ENCODE results near the gene SHISAL2A.
"Not testable (repeated sequence)": the region's sequence is repeated elsewhere in the genome, so short reads cannot be mapped to it uniquely, and the experiment has no call there.

SHISAL2A gene

DNA sequence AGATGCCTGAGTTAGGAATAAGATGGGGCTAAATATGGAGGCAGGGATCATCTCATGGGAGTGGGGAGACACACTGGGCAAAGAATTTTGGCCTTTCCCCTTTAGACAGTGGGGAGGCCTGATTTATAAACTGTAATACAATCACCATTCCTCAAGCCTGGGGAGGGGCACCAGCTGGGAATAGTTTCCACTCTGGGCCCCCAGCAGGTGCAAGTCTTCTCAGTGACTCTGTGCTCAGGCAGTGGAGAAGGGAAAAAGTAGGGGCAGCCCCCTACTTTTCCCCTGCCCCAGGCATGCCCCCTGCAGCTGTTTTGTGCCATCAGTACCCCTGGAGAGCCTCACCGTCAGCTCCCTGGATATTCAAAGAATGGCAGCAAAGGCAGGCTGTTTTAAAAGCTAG, 46.1 kb downstream of the SHISAL2A start:
- Histone ChIP-seq H3K27me3 (ENCODE audit: control insufficient read depth, insufficient read depth, low read length) (no peaks in the 10 kb centered on the region), H3K4me3 (ENCODE audit: low read length) (no peak overlapping the region), H3K36me3 (ENCODE audit: control insufficient read depth, insufficient read depth, low read length) (no peaks in the 10 kb centered on the region), H3K9me3 (ENCODE audit: control insufficient read depth, low read length) (no peaks in the 10 kb centered on the region), H3K4me1 (ENCODE audit: control insufficient read depth, insufficient read depth, low read length) (peaks cover 4% of the 10 kb centered on the region), H3K9ac (ENCODE audit: low read length) (no peak overlapping the region)

GRCh38 chr1:52679498-52679897, 46.5 kb downstream of the SHISAL2A start:
- Histone ChIP-seq H3K4me1 (ENCODE audit: control insufficient read depth, insufficient read depth, low read length) (peaks cover 4% of the 10 kb centered on the region), H3K9ac (ENCODE audit: low read length) (no peak overlapping the region), H3K36me3 (ENCODE audit: control insufficient read depth, insufficient read depth, low read length) (no peaks in the 10 kb centered on the region), H3K27me3 (ENCODE audit: control insufficient read depth, insufficient read depth, low read length) (no peaks in the 10 kb centered on the region), H3K9me3 (ENCODE audit: control insufficient read depth, low read length) (no peaks in the 10 kb centered on the region), H3K4me3 (ENCODE audit: low read length) (no peak overlapping the region)

DNA sequence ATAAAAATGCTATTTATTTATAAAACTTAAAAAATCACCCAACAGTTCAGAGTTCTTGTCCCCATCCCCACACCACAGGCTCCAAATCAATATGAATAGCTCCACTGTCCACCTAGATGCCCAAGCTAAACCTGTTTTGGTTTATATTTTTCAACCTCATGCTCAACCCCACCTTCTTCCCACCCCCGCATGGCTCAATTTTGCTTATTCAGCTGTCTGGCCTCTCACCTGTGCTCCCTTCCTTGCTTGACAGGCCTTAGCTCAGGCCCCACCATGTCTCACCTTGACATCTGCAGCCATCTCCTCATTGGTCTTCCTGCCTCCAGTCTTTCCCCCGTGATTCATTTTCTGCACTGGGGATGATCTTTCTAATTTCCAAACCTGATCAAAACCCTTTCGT, 47.4 kb downstream of the SHISAL2A start:
- Histone ChIP-seq H3K9ac (ENCODE audit: low read length) (no peak overlapping the region), H3K36me3 (ENCODE audit: control insufficient read depth, insufficient read depth, low read length) (no peaks in the 10 kb centered on the region), H3K4me3 (ENCODE audit: low read length) (no peak overlapping the region), H3K27me3 (ENCODE audit: control insufficient read depth, insufficient read depth, low read length) (no peaks in the 10 kb centered on the region), H3K4me1 (ENCODE audit: control insufficient read depth, insufficient read depth, low read length) (peaks cover 4% of the 10 kb centered on the region), H3K9me3 (ENCODE audit: control insufficient read depth, low read length) (no peaks in the 10 kb centered on the region)

GRCh38 chr1:52681136-52681535, 48.2 kb downstream of the SHISAL2A start:
- H3K9me3 ChIP-seq (ENCODE audit: control insufficient read depth, low read length): no peaks in the 10 kb centered on the region
- H3K4me1 ChIP-seq (ENCODE audit: control insufficient read depth, insufficient read depth, low read length): peaks cover 4% of the 10 kb centered on the region
- H3K27me3 ChIP-seq (ENCODE audit: control insufficient read depth, insufficient read depth, low read length): no peaks in the 10 kb centered on the region
- no peak overlapping the region for H3K9ac ChIP-seq (ENCODE audit: low read length)
- H3K36me3 ChIP-seq (ENCODE audit: control insufficient read depth, insufficient read depth, low read length): no peaks in the 10 kb centered on the region
- no peak overlapping the region for H3K4me3 ChIP-seq (ENCODE audit: low read length)

GRCh38 chr1:52683367-52683940, 50.5 kb downstream of the SHISAL2A start:
- H3K4me3 ChIP-seq (ENCODE audit: low read length): no peak overlapping the region
- H3K9ac ChIP-seq (ENCODE audit: low read length): no peak overlapping the region
- H3K27me3 ChIP-seq (ENCODE audit: control insufficient read depth, insufficient read depth, low read length): no peaks in the 10 kb centered on the region
- no peaks in the 10 kb centered on the region for H3K4me1 ChIP-seq (ENCODE audit: control insufficient read depth, insufficient read depth, low read length)
- H3K36me3 ChIP-seq (ENCODE audit: control insufficient read depth, insufficient read depth, low read length): no peaks in the 10 kb centered on the region
- no peaks in the 10 kb centered on the region for H3K9me3 ChIP-seq (ENCODE audit: control insufficient read depth, low read length)

DNA sequence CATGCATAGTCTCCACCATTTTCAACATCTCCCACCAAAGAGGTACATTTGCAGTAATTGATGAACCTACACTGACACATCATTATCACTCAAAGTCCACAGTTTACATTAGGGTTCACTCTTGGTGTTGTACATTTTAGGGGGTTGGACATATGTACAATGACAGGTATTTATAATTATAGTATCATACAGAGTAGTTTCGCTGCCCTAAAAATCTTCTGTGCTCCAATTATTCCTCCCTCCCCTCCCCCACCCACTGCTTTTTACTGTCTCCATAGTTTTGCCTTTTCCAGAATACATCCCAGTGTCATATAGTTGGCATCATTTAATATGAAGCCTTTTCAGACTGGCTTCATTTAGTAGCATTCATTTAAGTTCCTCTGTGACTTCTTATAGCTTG, 51.6 kb downstream of the SHISAL2A start:
- no peaks in the 10 kb centered on the region for H3K27me3 ChIP-seq (ENCODE audit: control insufficient read depth, insufficient read depth, low read length)
- no peaks in the 10 kb centered on the region for H3K4me1 ChIP-seq (ENCODE audit: control insufficient read depth, insufficient read depth, low read length)
- no peak overlapping the region for H3K4me3 ChIP-seq (ENCODE audit: low read length)
- no peak overlapping the region for H3K9ac ChIP-seq (ENCODE audit: low read length)
- no peaks in the 10 kb centered on the region for H3K36me3 ChIP-seq (ENCODE audit: control insufficient read depth, insufficient read depth, low read length)
- H3K9me3 ChIP-seq (ENCODE audit: control insufficient read depth, low read length): no peaks in the 10 kb centered on the region

- not testable (repeated sequence) for H3K4me3 ChIP-seq (ENCODE audit: low read length); H3K9me3 ChIP-seq (ENCODE audit: control insufficient read depth, low read length); H3K27me3 ChIP-seq (ENCODE audit: control insufficient read depth, insufficient read depth, low read length); H3K4me1 ChIP-seq (ENCODE audit: control insufficient read depth, insufficient read depth, low read length); H3K36me3 ChIP-seq (ENCODE audit: control insufficient read depth, insufficient read depth, low read length); H3K9ac ChIP-seq (ENCODE audit: low read length)
These were observed 53.3 kb downstream of the SHISAL2A start for GRCh38 chr1:52686261-52686751.

DNA sequence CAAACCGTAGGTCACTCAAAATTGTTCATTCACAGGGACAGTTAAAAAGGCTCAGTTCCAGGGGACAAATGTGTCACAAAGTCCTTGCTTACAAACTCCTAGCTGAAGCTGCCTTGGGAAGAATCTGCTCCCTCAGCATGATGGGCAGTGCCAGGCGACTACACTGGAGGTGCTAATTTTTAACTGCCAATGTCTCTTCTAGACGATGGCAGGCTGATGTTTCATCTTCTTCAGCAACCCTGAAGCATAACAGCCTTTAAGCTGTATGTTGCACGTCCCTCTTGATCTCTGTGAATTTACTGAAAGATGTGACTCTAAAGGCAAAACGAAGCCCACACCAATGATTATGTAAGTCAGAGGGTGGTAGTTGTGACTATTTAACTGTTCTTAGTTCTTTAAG, 53.9 kb downstream of the SHISAL2A start:
- Histone ChIP-seq H3K4me1 (ENCODE audit: control insufficient read depth, insufficient read depth, low read length) (no peaks in the 10 kb centered on the region), H3K36me3 (ENCODE audit: control insufficient read depth, insufficient read depth, low read length) (no peaks in the 10 kb centered on the region), H3K9ac (ENCODE audit: low read length) (no peak overlapping the region), H3K27me3 (ENCODE audit: control insufficient read depth, insufficient read depth, low read length) (no peaks in the 10 kb centered on the region), H3K4me3 (ENCODE audit: low read length) (no peak overlapping the region), H3K9me3 (ENCODE audit: control insufficient read depth, low read length) (no peaks in the 10 kb centered on the region)

DNA sequence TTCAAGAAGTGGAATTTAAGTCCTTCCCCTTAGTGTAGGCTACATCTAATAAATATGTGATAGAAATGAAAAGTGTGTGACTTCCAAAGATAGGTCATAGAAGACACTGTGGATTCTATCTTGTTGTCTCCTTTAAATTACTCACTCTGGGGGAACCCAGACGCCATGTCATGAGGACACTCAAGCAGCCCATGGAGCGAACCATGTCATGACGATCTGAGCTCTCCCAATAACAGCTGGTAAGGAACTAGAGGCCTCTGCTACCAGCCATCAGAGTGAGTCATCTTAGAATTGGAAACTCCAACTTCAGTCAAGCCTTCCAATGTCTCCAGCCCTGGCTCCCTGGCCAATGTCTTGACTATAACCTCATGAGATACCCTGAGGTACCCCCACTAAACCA, 58.9 kb downstream of the SHISAL2A start:
- Histone ChIP-seq H3K9me3 (ENCODE audit: control insufficient read depth, low read length) (no peaks in the 10 kb centered on the region), H3K4me3 (ENCODE audit: low read length) (no peak overlapping the region), H3K4me1 (ENCODE audit: control insufficient read depth, insufficient read depth, low read length) (no peaks in the 10 kb centered on the region), H3K36me3 (ENCODE audit: control insufficient read depth, insufficient read depth, low read length) (no peaks in the 10 kb centered on the region), H3K27me3 (ENCODE audit: control insufficient read depth, insufficient read depth, low read length) (no peaks in the 10 kb centered on the region), H3K9ac (ENCODE audit: low read length) (no peak overlapping the region)

DNA sequence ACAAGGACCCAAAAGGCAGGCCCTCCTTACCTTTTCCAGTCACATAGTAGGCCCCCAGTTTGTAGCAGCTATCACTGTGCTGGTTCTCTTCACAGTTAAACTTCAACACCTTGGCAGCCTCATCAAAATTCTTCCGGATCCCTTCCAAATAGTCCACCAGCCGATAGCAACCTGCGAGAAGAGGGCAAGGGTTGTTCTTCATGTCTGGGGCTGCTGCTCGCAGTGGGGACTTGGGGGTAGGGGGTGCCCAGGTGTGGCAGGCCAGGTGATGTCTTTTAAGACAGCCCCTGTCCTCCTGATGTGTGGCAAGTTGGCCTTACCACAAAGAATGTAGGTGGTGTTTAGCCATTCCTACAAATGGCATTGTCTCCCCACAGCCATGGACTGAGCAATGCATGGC, 59.7 kb downstream of the SHISAL2A start:
- no peak overlapping the region for H3K4me3 ChIP-seq (ENCODE audit: low read length)
- no peaks in the 10 kb centered on the region for H3K27me3 ChIP-seq (ENCODE audit: control insufficient read depth, insufficient read depth, low read length)
- no peak overlapping the region for H3K9ac ChIP-seq (ENCODE audit: low read length)
- H3K36me3 ChIP-seq (ENCODE audit: control insufficient read depth, insufficient read depth, low read length): no peaks in the 10 kb centered on the region
- no peaks in the 10 kb centered on the region for H3K9me3 ChIP-seq (ENCODE audit: control insufficient read depth, low read length)
- H3K4me1 ChIP-seq (ENCODE audit: control insufficient read depth, insufficient read depth, low read length): peaks cover 4% of the 10 kb centered on the region

- H3K9me3 ChIP-seq (ENCODE audit: control insufficient read depth, low read length); H3K4me1 ChIP-seq (ENCODE audit: control insufficient read depth, insufficient read depth, low read length); H3K4me3 ChIP-seq (ENCODE audit: low read length); H3K9ac ChIP-seq (ENCODE audit: low read length); H3K27me3 ChIP-seq (ENCODE audit: control insufficient read depth, insufficient read depth, low read length); H3K36me3 ChIP-seq (ENCODE audit: control insufficient read depth, insufficient read depth, low read length): not testable (repeated sequence)
These were observed 60.4 kb downstream of the SHISAL2A start for GRCh38 chr1:52693351-52693750.

DNA sequence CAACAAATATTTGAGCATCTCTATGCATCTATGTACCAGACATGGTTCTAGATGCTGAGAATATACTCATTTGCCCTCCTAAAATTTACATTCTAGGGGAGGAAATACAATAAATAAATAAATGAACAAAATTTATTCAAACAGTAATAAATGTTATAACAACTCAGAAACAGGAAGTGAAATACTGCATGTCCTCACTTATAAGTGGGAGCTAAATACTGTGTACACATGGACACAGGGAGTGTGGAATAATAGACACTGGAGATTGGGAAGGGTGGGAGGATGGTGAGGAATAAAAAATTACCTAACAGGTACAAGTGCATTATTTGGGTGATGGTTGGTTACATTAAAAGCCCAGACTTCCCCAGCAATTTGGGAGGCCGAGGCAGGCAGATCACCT, 60.9 kb downstream of the SHISAL2A start:
- Histone ChIP-seq H3K4me3 (ENCODE audit: low read length) (no peak overlapping the region), H3K36me3 (ENCODE audit: control insufficient read depth, insufficient read depth, low read length) (no peaks in the 10 kb centered on the region), H3K9ac (ENCODE audit: low read length) (no peak overlapping the region), H3K27me3 (ENCODE audit: control insufficient read depth, insufficient read depth, low read length) (no peaks in the 10 kb centered on the region), H3K9me3 (ENCODE audit: control insufficient read depth, low read length) (no peaks in the 10 kb centered on the region), H3K4me1 (ENCODE audit: control insufficient read depth, insufficient read depth, low read length) (peaks cover 9% of the 10 kb centered on the region)

- no peak overlapping the region for H3K4me3 ChIP-seq (ENCODE audit: low read length)
- H3K9me3 ChIP-seq (ENCODE audit: control insufficient read depth, low read length): no peaks in the 10 kb centered on the region
- H3K9ac ChIP-seq (ENCODE audit: low read length): no peak overlapping the region
- no peaks in the 10 kb centered on the region for H3K36me3 ChIP-seq (ENCODE audit: control insufficient read depth, insufficient read depth, low read length)
- peaks cover 9% of the 10 kb centered on the region for H3K4me1 ChIP-seq (ENCODE audit: control insufficient read depth, insufficient read depth, low read length)
- no peaks in the 10 kb centered on the region for H3K27me3 ChIP-seq (ENCODE audit: control insufficient read depth, insufficient read depth, low read length)
These were observed 62.7 kb downstream of the SHISAL2A start for GRCh38 chr1:52695627-52696026.
